ENCODE measurements around the gene CDCP1. TPM values are rescaled to one million over a fixed set of nuclear protein-coding genes. Genes with fewer than 3 reads are reported as not detected.

CDCP1 gene, protein sequence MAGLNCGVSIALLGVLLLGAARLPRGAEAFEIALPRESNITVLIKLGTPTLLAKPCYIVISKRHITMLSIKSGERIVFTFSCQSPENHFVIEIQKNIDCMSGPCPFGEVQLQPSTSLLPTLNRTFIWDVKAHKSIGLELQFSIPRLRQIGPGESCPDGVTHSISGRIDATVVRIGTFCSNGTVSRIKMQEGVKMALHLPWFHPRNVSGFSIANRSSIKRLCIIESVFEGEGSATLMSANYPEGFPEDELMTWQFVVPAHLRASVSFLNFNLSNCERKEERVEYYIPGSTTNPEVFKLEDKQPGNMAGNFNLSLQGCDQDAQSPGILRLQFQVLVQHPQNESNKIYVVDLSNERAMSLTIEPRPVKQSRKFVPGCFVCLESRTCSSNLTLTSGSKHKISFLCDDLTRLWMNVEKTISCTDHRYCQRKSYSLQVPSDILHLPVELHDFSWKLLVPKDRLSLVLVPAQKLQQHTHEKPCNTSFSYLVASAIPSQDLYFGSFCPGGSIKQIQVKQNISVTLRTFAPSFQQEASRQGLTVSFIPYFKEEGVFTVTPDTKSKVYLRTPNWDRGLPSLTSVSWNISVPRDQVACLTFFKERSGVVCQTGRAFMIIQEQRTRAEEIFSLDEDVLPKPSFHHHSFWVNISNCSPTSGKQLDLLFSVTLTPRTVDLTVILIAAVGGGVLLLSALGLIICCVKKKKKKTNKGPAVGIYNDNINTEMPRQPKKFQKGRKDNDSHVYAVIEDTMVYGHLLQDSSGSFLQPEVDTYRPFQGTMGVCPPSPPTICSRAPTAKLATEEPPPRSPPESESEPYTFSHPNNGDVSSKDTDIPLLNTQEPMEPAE
- 0.38 TPM for total RNA-seq
- long read RNA-seq: 0 reads

DNA sequence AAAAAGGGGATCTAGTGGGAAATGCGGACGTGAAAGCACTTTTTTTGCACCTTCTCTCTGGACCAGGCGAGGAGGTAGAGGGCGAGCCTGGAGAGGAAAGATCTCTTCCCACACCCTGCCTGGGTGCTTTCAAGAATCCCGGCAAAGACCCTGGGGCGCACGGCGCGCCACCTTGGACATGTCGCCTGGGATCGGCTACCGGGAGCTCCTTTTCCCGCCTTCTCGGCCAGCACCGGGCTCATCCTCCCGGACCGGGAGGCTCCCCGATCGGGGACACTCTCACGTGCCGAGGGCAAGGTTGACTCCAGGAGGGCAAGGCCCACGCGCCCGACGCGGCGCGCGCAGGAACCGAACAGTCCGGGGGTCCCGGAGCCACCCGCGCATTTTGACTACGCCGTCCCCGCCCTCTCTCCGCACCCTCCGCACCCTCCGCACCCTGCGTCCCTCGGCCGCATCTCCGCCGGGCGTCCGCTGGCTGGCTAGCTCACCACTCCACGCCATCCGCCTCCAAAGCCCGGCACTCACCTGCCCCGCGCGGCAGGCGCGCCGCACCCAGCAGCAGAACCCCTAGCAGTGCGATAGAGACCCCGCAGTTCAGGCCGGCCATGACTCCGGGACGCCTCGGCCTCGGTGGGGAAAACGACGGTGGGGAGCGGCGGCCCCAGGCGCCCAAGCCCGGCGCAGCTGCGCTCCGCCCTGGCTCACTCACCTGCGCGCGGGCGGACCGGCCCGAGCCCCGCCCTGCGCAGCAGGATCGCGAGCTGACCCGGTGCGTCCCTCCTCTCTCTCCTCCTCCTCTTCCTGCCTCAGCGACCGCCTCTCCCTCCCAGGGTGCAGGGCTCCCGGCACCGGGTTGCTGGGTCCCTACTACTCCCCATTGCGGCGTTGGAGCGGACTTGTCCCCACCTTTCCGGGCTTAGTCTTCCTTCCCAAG is at the start of gene CDCP1:
CDCP1 (minus strand) TSS at position 698 of the 934 bp plus-strand sequence; CDS start at position 607, 91 bp downstream.
- DNase-seq: no peak
- ATAC-seq (ENCODE audit: poor library complexity): peak; percentile 38
- intact Hi-C loops (cut with DNase I): no loop called here

DNA sequence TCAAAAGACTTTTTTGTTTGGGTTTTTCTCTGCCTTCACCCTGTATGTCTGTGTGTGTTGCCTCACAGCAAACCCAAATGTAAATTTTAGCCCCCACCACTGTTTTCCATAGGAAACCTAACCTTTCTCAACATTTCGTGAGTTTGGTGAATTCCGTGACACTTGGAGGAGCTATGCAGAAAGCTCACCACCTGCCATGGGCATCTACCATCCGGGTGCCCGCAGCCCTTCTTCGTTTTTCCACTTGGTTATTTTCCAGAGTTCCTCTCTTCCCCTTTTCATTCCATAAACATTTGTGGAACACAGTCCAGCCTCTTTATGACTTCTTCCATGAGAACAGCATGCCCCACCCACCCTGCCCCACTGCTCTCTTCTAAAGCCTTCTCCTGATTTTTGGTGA is 48.6 kb upstream of the CDCP1 start:
- DNase-seq (no peak), ATAC-seq (ENCODE audit: poor library complexity) (no peak)
- intact Hi-C loops (cut with DNase I): no loop called here

DNA sequence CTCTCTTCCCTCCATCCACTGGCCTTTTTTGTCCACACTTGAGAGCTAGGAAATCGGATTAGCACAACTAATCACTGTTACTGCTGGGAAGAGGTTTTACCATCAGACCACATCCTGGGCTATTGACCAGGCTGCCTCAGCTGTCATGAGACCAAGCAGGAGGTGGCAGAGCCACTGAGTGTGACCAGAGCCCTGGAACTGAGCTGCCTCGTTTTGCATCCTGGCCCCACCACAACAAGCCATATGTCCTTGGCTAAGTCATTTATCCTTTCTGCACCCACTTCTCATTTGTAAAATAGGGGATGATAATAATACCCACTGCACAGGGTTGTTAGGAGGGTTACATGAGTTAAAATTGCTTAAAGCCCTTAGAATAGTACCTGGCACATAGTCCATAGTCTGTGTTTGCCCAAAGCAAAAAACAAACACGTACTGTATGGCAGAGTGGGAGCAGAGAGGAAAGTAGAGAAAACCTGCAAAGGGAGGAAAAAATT is 45.8 kb upstream of the CDCP1 start:
- DNase-seq: no peak
- intact Hi-C loops (cut with DNase I): no loop called here
- no peak for ATAC-seq (ENCODE audit: poor library complexity)

DNA sequence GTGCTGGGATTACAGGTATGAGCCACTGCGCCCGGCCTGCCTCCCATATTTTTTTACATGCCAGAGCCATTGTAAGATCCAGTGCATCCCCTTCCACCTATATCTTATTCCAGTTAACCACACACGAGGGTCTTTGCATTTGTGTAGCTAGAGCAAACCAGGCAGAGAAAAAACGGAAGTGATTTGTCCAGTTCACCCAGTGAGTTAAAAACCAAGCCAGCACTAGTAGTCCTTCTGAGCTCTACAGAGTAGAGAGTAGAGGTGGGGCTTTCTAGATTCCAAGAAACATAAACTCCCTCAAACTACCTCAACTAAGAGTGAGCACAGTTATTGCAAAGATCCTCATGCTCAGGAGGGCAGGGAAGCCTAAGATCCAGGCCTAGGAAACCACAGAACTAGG is 45.2 kb upstream of the CDCP1 start:
- intact Hi-C loops (cut with DNase I): no loop called here
- no peak for ATAC-seq (ENCODE audit: poor library complexity)
- no peak for DNase-seq

DNA sequence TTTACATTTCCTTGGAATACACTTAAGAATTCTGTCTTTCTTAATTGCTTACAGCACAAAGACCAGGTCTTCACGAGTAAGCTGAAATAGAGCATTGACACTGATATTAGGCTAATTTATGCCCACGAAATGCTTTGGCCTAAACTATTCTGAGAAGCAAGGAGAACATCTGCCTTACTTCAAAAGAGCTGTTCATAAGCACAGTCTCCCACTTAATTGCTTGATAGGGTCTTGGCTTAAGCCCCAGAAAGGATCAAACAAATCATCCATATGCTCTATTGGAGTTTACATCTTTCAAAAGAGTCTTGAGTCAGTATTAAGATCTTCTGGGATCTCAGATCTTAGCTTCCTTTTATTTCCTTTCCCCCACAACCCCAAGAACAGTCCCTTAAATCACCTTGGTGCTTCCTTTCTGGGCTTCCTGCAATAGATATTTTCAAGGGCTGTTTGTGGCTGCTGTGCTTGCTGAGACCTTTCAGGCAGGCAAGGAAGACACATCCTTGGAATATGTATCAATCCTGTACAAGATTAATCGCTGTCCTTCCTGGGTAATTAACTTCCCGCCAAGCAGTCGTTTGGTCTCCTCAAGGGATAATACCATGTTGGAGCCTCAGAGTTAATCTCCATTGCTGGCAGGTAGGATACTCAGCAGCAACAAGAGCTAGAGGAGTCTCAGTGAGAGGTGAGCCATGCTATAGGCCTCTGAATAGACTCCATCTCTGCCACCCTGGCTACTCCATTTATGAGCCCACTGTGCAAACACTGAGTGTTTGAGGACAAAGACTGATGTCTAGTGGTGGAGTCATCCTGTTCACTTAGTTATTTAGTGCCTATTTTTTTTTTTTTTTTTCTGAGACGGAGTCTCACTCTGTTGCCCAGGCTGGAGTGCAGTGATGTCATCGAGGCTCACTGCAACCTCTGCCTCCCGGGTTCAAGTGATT is 42.8 kb upstream of the CDCP1 start:
- no peak for DNase-seq
- intact Hi-C loops (cut with DNase I): no loop called here
- ATAC-seq (ENCODE audit: poor library complexity): no peak

DNA sequence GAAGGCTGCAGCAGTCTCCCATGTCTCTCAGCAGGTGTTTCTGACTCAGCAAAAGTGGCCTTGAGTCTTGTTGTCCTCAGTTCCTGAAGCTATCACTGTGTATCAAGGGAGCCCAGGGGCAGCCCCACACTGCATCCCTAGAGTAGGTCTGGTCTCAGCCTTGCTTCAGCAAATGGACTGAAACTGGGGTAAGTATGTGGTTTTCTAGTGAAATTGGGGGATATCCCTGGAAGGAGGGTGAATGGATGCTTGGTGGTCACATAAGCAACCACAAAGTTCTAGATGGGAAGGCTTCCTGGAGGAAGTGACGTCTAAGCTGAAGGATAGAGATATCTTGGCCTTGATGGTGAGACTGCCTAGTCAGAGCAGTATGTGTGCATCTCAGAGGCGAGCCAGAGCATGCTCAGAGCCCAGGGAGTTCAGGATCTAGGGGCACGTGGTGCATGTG is 41.5 kb upstream of the CDCP1 start:
- intact Hi-C loops (cut with DNase I): no loop called here
- no peak for ATAC-seq (ENCODE audit: poor library complexity)
- DNase-seq: no peak

DNA sequence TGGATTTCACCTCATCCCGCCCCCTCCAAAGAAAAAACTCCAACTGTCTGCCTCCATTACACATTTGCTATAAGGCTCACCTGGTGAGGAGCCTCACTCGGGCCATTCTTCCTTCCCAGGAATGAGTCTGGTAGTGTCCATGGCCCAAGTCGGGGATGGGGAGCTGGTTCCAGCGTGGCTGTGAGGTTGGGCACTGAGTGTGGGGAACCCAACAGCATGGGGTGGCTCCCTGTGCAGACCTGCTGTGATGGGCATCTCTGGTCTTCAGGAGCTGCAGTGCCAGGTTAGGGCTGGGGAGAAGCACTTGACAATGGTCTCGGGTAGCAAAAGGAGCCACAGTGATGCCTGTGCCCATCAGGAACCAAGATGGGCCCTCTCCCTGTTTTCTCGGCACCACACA is 40.7 kb upstream of the CDCP1 start:
- no peak for DNase-seq

DNA sequence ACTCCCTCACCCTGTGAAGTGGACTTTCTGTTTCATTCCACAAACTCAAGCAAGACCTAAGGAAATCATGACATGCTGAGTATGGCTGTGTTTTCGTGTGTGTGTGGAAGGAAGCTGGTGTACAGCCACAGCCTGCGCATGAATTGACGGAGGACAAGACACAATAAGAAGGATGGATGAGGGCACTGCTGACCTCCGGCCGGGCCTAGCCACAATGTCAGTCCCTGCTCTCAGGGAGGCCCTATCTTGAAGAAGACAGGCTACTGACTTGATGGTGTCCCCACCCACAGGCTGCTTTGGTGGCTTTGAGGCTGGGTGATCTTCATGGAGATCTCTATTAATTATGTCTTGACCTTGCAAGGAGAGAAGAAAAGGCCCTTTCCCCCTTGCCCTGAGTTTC is 39.3 kb upstream of the CDCP1 start:
- intact Hi-C loops (cut with DNase I): no loop called here
- ATAC-seq (ENCODE audit: poor library complexity): no peak
- DNase-seq: no peak

More for the DNA sequence above, 40.7 kb upstream of the CDCP1 start:
- intact Hi-C loops (cut with DNase I): no loop called here
- ATAC-seq (ENCODE audit: poor library complexity): no peak

DNA sequence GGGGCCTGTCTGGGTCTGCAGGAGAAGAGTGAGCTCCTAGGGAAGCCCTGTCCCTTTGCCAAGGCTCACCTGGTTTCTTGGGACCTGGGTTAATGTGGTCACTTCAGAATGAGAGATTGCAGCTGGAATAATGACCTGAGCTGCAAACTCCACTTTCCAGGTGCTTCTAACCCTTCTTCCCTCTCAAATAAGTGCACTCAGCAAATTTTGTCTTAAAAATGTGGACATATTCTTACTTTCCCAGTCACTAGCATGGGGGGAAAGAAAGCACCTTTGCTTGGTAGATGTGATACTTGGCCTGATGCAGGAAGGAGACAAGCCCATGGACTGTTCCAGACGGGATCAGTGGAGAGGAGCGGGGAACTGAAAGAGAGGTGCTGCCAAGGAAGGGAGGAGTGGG is 38.9 kb upstream of the CDCP1 start:
- no peak for DNase-seq
- ATAC-seq (ENCODE audit: poor library complexity): no peak
- intact Hi-C loops (cut with DNase I): no loop called here

DNA sequence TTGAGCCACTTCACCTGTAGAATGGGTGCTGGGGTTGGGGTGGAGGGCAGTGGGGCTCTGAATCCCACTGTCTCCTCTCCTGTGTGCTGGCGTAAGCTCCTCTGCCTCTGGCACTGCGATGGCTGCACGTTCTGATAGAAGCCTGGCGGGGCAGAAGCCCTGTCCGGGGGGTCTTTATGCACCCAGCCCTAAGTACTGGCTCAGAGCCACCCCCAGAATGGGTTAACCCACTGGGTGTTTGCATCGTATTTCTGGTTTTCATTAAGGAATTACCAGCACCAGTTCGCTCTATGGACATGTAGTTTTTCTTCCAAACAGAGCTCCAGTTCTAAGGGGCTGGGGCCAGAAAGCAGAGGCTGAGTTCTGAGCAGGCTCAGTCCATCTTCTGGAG is 37.7 kb upstream of the CDCP1 start:
- ATAC-seq (ENCODE audit: poor library complexity): no peak
- DNase-seq: no peak
- intact Hi-C loops (cut with DNase I): no loop called here

DNA sequence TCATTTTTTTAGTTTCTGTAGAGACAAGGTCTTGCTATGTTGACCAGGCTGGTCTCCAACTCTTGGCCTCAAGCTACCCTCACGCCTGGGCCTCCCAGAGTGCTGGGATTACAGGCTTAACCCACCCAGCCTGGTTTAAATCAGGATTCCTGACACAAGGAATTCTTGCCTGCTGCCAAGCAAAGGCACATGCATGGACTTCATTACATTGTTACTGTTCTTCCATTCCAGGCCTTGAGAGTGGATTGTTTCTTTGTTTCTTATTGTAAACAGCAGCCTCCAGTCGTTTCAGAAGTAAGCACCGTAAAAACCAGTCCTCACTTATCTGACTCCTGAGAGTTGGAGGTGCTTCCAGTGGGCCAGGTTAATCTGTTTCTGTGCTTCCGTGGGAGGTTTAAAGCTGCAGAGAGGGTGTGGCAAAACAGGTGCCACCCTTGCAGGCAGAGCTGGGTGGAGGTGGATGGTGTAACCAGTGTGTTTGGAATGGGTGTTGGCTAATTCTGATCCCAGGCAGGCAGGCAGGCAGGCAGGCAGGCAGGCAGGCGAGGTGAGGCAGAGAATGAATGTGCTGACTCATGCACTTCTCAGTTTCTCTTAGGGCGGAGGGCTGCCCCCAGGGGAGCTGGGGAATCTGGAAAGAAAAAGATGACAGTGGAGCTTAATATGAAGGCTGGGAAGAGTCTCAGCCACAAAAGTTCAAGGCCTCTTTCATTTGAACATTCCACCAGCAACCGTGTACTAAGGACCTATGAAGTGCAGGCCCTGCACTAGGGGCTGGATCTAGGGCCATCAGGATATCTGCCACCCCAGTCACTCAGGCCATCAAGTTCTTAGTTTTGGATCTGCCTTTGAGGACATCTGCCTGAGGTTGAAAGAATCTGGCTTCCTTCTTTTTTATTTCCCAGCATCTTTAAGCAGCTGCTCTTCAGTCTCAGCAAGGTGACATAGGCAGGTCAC is 37.0 kb upstream of the CDCP1 start:
- ATAC-seq (ENCODE audit: poor library complexity): peak; percentile 45
- intact Hi-C loops (cut with DNase I): no loop called here
- no peak for DNase-seq

DNA sequence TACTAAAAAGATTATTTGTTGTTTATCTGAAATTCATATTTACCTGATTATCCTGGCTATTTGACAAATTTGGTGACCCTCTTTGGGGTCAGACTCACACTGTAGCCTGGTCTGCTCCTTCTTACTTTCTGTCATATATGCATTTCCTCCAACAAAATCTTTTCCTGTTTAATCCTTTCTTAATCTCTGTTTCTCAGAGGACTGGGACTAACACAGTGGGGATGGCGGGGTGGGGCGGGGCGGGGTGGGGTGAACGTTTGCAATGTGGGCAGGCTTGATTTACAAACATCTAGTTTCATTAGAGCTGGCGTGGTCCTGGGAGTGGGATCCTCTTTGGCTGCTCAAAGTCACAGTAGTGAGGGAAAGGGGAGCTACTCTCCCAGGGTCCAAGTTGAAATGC is 35.3 kb upstream of the CDCP1 start:
- intact Hi-C loops (cut with DNase I): no loop called here
- ATAC-seq (ENCODE audit: poor library complexity) (no peak), DNase-seq (no peak)

DNA sequence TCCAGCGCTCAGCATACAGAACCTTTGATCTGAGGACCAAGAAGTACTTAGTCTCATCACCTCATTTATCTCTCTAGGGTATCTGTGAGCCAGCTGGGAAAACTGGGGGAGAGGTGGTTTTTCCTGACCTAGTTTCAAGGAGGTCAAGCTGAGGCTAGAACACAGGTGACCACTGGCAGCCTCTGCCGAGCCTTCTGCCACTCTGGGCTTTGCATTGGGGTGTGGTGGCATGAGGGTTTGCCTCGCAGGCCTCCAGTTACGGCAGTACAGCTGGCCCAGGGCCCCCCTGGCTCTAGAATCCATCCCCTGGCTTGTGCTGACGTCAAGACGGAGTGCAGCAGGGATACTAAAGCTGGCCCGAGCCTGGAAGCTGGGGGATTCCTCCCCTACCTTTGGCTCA is 34.7 kb upstream of the CDCP1 start:
- intact Hi-C loops (cut with DNase I): no loop called here
- ATAC-seq (ENCODE audit: poor library complexity) (no peak), DNase-seq (no peak)

DNA sequence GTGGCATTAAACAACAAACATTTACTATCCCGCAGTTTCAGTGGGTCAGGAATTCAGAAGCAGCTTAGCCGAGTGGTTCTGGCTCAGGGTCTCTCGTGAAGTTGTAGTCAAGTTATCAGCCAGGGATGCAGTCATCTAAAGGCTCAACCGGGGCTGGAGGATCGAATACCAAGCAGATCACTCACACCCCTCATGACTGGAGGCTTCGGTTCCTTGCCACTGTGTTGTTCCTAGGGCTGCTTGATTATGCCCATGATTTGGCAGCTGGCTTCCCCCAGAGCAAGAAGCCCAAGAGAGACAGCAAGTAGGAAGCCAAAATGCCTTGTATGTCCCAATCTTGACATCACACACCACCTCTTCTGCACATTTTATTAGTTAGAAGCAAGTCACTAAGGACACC is 33.9 kb upstream of the CDCP1 start:
- no peak for DNase-seq
- intact Hi-C loops (cut with DNase I): no loop called here
- no peak for ATAC-seq (ENCODE audit: poor library complexity)

DNA sequence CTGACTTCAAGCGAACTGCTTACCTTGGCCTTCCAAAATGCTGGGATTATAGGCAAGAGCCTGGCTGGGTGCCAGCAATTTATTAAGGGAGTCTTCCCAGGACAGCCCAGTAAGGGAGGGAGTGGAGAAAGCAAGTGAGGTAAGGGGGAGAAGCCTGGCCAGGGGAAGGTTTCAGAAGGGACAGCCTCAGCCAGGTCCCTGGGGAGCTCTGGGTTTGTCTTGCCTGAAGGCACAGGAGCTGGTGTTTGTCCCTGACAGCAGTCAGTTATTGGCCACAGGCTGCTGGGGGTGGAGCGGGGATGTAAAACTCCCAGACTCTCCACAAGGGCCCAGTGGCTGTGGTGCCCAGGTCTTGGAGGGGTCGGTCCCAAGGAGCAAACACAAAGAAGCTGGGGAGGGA is 33.0 kb upstream of the CDCP1 start:
- no peak for DNase-seq
- intact Hi-C loops (cut with DNase I): no loop called here
- no peak for ATAC-seq (ENCODE audit: poor library complexity)

DNA sequence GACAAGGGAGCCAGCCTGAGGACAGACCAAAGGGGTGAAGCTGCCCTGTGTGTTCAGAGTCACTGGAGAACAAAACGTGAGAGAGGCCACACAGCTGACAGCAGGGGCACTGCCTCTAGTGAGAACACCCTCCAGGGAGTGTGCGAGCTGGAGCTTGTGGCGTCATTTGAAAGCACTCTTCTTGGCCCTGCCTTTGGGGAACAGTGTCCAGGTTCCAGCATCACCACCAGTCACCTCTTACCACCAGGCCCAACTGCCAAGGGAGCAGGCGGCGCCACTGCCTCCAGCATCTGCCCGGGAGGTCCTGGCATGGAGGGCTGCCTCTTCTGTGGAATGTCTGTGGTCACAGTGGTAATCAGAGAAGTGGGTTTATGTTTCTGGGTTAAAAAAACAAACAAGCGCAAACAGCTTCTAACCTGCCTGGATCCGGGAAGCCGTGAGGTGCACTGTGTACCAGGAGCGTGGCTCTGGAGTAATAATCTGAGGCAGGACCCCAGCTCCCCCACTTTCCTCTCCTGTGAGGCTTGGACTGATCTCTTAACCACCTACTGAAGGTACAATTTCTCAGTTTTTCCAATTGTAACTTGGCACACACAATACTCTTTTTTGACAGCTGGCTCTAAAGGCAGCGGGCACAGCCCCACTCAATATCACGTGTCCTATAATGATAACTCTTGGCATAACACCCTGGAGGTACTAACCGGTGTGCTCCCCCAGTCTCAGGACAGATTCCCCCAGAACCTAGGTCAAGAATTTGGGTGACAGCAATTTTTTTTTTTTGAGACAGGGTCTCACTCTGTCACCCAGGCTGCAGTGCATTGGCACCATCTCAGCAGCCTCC is 32.2 kb upstream of the CDCP1 start:
- ATAC-seq (ENCODE audit: poor library complexity) (peak; percentile 51), DNase-seq (no peak)

More for the DNA sequence above, 32.2 kb upstream of the CDCP1 start:
- intact Hi-C loops (cut with DNase I): no loop called here

Measured in Right ventricle myocardium superior (tissue), 1 donor.